SK-N-SH treated with all-trans-retinoic acid at 6 μM for 48 hours (cell line): ENCODE results near the gene PRR18.

ENCODE experiments used
- ATAC-seq: fragments of 200-7000 bp; cut with Tn5 transposase; 3 replicates; pipeline ENCODE4 v1.9.1; 2020; ENCODE audit warnings: mild to moderate bottlenecking, moderate library complexity
- BACH2 ChIP-seq: fragments of 250-450 bp; sonication (Bioruptor Pico); IDR thresholded peaks from 2 replicates; pipeline ENCODE4 v1.9.0; 2021; ENCODE audit warnings: mild to moderate bottlenecking, borderline replicate concordance
- CREB5 ChIP-seq: fragments of 250-450 bp; sonication (Bioruptor Pico); IDR thresholded peaks from 2 replicates; pipeline ENCODE4 v1.5.1; 2020; ENCODE audit warnings: low read depth, mild to moderate bottlenecking, moderate library complexity
- ESRRG ChIP-seq: fragments of 250-450 bp; sonication (Bioruptor Pico); IDR thresholded peaks from 2 replicates; pipeline ENCODE4 v1.6.1; 2021; ENCODE audit warnings: mild to moderate bottlenecking
- GLIS3 ChIP-seq: fragments of 250-450 bp; sonication (Bioruptor Pico); IDR thresholded peaks from 2 replicates; pipeline ENCODE4 v1.5.0; 2020; ENCODE audit warnings: mild to moderate bottlenecking, moderate library complexity
- ISL1 ChIP-seq: fragments of 250-450 bp; sonication (Bioruptor Pico); IDR thresholded peaks from 2 replicates; pipeline ENCODE4 v2.1.2; 2022; ENCODE audit warnings: mild to moderate bottlenecking, moderate library complexity
- OSR1 ChIP-seq: fragments of 250-450 bp; sonication (Bioruptor Pico); IDR thresholded peaks from 2 replicates; pipeline ENCODE4 v1.8.0; 2022; ENCODE audit warnings: moderate library complexity, mild to moderate bottlenecking, inconsistent platforms
- PATZ1 ChIP-seq: fragments of 250-450 bp; sonication (Bioruptor Pico); IDR thresholded peaks from 2 replicates; pipeline ENCODE4 v1.8.0; 2020; ENCODE audit warnings: mild to moderate bottlenecking, moderate library complexity, borderline replicate concordance
- POU6F1 ChIP-seq: fragments of 250-450 bp; sonication (Bioruptor Pico); IDR thresholded peaks from 2 replicates; pipeline ENCODE4 v1.8.0; 2021; ENCODE audit warnings: low read depth, mild to moderate bottlenecking, moderate library complexity, borderline replicate concordance
- PPARA ChIP-seq: fragments of 250-450 bp; sonication (Bioruptor Pico); IDR thresholded peaks from 2 replicates; pipeline ENCODE4 v1.5.0; 2020; ENCODE audit warnings: mild to moderate bottlenecking, borderline replicate concordance
- RARB ChIP-seq: fragments of 250-450 bp; sonication (Bioruptor Pico); IDR thresholded peaks from 2 replicates; pipeline ENCODE4 v1.8.0; 2021; ENCODE audit warnings: mild to moderate bottlenecking, moderate library complexity
- SNAI2 ChIP-seq: fragments of 250-450 bp; sonication (Bioruptor Pico); IDR thresholded peaks from 2 replicates; pipeline ENCODE4 v1.5.0; 2020; ENCODE audit warnings: mild to moderate bottlenecking, moderate library complexity
- TCF4 ChIP-seq: fragments of 250-450 bp; sonication (Bioruptor Pico); IDR thresholded peaks from 2 replicates; pipeline ENCODE4 v1.8.0; 2021; ENCODE audit warnings: mild to moderate bottlenecking, moderate library complexity, borderline replicate concordance
- TSHZ2 ChIP-seq: fragments of 250-450 bp; sonication (Bioruptor Pico); IDR thresholded peaks from 2 replicates; pipeline ENCODE4 v1.5.0; 2020; ENCODE audit warnings: mild to moderate bottlenecking, moderate library complexity
- ZC3H10 ChIP-seq: fragments of 250-450 bp; sonication (Bioruptor Pico); IDR thresholded peaks from 2 replicates; pipeline ENCODE4 v1.5.1; 2021; ENCODE audit warnings: mild to moderate bottlenecking, moderate library complexity
- ZFP3 ChIP-seq: fragments of 250-450 bp; sonication (Bioruptor Pico); IDR thresholded peaks from 2 replicates; pipeline ENCODE4 v1.5.0; 2020; ENCODE audit warnings: mild to moderate bottlenecking, moderate library complexity
- ZFP30 ChIP-seq: fragments of 450-650 bp; formaldehyde crosslinking; IDR thresholded peaks from 2 replicates; pipeline ENCODE4 v1.5.0; 2022; ENCODE audit warnings: mild to moderate bottlenecking, moderate library complexity
- ZNF565 ChIP-seq: fragments of 450-650 bp; formaldehyde crosslinking; conservative IDR thresholded peaks from 2 replicates; pipeline ENCODE4 v1.5.0; 2020; ENCODE audit warnings: low read depth, mild to moderate bottlenecking, moderate library complexity

The PRR18 gene

GRCh38 chr6:166323395-166323794 lies 15.2 kb upstream of the PRR18 start:
- TF ChIP-seq TSHZ2 (CRISPR knock-in tag) (no peak), ZC3H10 (no peak)
- no peak for ATAC-seq

- peak; percentile 49 for ATAC-seq
- TF ChIP-seq PPARA (CRISPR knock-in tag) = no peak
- TF ChIP-seq GLIS3 (CRISPR knock-in tag) = 0 out of 2 replicates have a peak, but pooled peaks have one; percentile 4
Measured at GRCh38 chr6:166318649-166319600, 10.7 kb upstream of the PRR18 start.

GRCh38 chr6:166318227-166318626 lies 10.0 kb upstream of the PRR18 start:
- peak; percentile 51 for ATAC-seq
- TF ChIP-seq ESRRG (CRISPR knock-in tag) (no peak), OSR1 (CRISPR knock-in tag) (no peak)

GRCh38 chr6:166317261-166318212 lies 9.3 kb upstream of the PRR18 start:
- peak; percentile 41 for ATAC-seq
- TF ChIP-seq ZFP30 (CRISPR knock-in tag) (no peak), GLIS3 (CRISPR knock-in tag) (no peak), CREB5 (no peak), ISL1 (CRISPR knock-in tag) (no peak)

- TF ChIP-seq BACH2 = no peak
- no peak for TF ChIP-seq ZNF565 (CRISPR knock-in tag)
- TF ChIP-seq CREB5 = no peak
- TF ChIP-seq ZFP3 (CRISPR knock-in tag) = no peak
- TF ChIP-seq GLIS3 (CRISPR knock-in tag) = no peak
- TF ChIP-seq RARB = no peak
- no peak for TF ChIP-seq POU6F1 (CRISPR knock-in tag)
- no peak for ATAC-seq
Measured at GRCh38 chr6:166315436-166315835, 7.2 kb upstream of the PRR18 start.

GRCh38 chr6:166314454-166314853 lies 6.3 kb upstream of the PRR18 start:
- ATAC-seq = no peak
- TF ChIP-seq ZFP30 (CRISPR knock-in tag) (no peak), BACH2 (no peak), TCF4 (CRISPR knock-in tag) (no peak), TSHZ2 (CRISPR knock-in tag) (no peak), ZNF565 (CRISPR knock-in tag) (no peak), GLIS3 (CRISPR knock-in tag) (no peak), SNAI2 (CRISPR knock-in tag) (no peak), PATZ1 (CRISPR knock-in tag) (no peak), ISL1 (CRISPR knock-in tag) (no peak)
